NOMO-1 (cell line): ENCODE results near the gene GPC5.

ENCODE experiments used
- DNase-seq, 2 experiments: peaks; one replicate each; lab custom pipeline; 2025; ENCODE audit not compliant: unreplicated experiment in 2 of 2; lab: John Stamatoyannopoulos, UW

The GPC5 gene

DNA sequence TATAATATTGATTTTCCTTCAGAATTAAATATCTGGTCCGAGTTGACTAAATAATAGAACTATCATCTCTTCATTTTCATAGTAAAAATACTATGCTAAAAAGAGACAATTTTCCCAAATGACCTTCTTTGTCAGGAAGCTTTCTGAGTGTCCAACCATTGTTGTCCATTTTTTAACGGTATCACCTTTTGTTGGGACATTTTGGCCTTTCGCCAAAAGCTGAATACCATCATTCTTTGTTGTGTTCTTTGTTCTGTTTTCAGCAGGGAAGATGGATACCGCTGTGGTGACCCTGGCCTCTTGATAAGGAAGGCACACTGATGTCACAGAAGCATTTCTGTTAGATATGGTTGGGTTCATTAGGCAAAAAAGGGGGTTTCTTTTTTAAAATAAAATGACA, 1173.8 kb downstream of the GPC5 start:
- DNase-seq: no peak

DNA sequence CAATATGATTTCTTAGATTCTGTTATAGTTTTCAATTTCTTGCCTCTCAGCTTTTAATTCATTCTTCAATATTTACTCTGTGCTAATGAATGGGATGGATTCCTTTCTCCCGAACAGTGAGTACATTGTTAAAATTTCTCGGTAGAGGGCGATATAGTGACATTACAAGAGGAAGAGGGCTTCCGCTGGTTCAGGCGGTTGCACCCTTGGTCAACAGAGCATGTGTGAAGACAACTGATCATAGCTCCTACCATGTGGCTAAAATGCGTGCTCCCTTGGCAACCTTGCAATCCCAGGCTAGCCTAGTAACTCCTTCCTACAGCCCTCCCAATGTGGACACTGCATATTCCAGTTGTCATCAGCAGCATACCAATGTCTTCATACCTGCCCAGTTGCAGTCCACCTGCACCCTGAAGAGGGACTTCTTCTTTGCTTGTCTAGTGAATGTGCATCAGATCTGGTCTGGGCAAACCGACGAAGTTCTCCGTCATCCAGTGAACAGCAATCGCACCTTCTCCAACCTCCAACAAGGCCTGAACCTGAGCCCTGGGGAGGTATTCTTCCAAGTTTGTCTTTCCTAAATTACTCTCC, 1175.1 kb downstream of the GPC5 start:
- no peak for DNase-seq

DNA sequence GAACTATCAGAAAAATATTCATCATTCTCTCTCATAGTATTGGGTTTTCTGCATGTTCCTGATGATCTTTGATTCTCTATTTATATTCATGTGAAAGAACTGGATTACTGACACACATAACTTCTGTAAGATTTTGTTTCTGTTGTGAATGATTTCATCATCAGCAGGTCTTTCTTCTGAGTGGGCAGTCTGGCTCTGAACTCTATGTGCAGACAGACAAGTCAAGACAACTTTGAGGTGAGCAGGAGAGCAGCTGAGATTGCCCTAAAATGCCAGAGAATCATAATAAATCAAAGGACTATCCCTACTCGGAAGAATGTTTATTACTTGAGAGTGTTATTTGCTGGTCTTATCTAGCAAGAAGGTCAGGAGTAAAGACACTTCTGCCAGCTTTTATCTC, 1176.1 kb downstream of the GPC5 start:
- DNase-seq: no peak

DNA sequence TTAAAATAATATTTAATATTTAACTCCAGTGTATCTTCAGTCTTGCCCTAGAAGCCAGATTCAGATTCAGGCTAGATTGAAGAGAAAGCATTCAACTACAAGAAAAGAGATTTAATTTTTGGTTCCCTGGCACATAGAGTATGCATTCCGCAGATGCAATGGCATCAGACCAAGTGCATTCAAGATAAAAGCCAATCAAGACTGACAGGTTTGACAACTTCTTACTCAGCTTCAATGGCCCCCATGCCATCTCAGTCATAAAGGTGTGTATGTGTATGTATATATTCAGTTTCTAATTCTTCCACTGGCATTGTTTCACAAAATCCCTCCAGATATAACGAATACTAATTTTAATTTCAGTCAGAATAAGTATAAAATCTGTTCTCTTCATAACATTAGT, 1177.4 kb downstream of the GPC5 start:
- DNase-seq: no peak

DNA sequence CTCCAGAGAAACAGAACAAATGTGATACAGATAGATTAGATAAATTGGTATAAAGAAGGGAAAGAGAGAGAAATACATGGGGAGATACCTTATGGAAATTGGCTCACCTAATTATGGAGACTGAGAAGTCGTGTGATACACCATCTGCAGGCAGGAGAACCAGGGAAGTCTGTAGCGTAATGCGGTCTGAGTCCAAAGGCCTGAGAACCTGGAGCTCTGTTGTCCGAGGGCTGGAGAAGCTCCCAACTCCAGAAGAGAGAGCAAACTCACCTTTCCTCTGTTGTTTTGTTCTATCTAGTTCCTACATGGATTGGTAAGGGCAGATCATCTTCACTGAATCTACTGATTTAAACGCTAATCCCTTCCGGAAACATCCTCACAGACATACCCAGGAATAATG, 1179.9 kb downstream of the GPC5 start:
- no peak for DNase-seq

DNA sequence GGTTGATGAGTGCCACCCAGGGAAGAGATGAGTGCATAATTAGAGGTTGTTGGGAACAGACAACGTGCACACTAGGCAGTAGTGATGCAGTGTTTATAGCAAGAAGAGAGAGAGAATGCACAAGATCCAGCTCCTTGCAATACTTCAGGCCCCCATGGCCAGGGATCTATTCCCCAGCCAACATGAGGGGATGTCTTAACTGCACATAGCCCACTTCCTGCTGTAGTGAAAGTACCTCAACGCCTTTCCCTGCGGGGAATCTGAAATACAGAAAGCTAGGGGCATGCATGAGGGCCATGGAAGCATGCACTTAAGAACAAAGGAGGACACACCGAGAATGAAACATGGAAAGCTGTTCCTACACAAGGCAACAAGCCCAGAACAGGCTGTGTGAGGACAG, 1191.5 kb downstream of the GPC5 start:
- no peak for DNase-seq

DNA sequence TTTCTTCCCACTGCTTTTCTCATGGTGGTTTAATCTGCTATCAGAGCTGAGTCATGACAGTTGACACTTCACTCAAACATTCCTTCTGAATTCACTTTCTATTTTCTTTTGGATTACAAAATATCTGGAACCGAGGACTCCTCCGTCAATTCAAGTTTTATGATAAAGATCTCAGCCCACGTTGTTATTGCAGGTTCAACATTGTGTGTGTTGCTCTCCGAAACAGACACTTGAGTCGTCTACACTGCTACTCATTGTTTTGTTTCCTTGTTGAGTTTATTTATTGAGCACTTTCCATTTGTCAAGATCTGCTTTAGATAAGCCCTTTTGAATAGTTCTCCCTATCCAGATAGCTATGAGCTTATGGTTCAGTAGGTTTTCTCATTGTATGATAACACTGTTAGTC, 1192.1 kb downstream of the GPC5 start:
- no peak for DNase-seq

DNA sequence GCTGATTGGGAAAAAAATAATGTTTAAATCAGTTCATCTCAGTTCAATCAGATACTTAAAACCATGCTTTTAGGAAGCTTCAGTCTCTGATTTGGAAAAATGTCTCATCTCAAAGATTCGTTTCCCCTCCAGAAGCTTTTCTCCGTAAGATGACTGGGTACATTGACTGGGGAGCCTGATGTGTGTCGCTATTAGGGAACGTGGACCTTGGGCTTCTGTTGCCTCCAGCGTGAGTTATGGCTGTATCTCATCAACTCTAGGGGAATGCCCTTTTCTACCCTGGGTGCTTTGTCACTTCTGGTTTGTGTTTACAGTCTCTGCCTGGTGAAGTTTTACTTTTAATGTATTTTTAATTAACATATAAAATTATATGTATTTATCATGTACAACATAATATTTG, 1192.7 kb downstream of the GPC5 start:
- DNase-seq: no peak

DNA sequence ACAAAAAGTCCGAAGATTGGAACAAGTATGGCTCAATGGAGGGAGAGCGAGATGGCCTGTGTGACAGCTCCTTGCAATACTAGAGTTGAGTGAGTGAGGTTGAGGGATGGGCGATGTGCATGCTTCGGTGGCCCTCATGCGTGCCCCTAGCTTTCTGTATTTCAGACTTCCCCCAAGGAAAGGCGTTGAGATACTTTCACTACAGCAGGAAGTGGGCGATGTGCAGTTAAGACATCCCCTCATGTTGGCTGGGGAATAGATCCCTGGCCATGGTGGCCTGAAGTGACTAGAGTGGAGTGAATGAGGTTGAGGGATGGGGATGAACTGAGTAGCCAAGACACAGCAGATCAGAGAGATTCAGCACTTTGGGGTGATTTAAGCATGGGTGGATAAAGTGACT, 1194.3 kb downstream of the GPC5 start:
- DNase-seq: no peak

DNA sequence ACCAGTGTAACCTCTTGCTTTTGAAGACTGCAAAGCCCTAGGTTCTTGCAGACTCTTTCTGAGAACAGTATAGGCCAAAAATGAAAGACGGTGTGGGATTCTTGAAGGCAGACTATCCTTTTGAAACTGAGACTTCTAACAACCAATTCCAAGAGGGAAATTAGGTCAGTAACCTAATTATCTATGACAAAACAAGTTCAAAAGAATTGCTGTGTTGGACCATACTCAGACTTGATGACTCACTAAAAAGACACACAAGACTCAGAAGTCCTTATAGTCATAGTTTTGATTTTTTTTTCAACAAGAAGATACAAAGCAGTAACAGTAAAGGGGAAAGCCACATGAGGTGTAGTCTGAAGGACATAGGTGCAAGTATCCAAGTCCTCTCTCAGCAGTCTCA, 1204.1 kb downstream of the GPC5 start:
- DNase-seq: no peak

DNA sequence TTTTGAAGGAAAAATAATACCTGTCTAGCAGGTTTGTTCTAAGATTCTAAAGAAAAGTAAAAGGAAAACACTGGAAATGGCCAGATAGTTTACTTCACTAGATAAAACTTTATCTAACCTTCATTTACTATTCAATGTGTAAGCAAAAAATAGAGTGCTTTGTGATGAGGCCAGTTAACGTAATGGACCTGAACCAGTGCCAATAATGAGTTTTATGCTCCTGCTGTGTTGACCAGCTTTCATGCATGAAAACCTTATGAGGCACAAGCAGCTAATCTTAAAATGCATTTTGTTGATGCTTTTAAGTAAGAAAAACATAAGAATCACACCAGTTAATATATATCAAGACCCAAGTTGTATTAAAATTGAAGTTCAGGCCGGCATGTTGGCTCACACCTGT, 1211.0 kb downstream of the GPC5 start:
- no peak for DNase-seq

DNA sequence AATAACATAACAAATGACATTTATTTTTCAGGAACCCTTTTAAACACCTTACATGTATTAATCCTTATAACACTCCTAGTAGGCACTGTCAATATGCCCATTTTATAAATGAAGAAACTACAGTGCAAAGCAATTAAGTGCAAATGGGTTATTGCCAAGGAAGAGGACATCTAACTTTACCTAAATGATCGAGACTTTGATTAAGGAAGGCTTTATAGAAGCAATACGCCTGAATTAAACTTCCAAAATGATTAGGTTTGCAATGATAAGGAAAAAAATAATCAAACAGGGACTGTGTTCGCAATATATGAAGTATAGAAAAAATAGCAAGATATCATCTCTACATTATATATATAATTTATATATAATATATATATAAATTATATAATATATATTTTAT, 1214.5 kb downstream of the GPC5 start:
- DNase-seq: no peak

DNA sequence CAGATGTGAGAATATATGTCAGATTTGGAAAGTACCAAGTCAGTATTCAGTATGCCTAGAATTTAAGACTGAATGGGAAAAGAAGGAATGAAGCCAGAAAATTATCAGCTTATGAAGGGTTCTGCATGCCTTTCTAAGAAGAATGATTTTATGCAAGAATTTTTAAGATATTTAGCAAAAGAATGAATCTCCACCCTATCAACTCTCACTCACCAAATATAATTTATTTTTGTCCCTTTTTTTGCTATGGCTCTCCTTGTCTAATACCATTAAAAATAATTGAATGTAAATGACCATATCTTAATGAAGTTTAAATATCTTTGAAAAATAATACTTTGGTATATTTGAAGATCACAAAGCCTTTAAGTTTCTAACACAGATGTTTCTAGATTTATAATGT, 1215.5 kb downstream of the GPC5 start:
- DNase-seq: no peak

DNA sequence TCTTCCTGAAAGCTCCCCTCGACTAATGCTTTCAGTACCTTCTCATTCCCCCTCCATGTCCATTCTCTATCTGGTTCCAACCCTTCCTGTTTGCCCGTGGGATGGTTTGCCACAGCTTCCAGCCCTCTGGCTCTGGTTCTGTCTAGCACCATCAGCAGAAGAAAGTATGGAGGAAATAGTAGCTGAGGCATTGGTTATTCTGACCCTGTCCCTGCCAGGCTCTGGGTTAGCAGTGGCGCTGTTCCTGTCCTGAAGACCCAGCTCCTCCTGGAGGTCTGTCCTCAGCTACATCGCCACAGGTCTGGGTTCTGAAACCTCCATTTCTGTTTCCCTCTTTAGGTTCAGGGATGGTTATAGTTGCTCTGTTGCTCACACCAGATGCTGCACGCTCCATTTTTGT, 1223.6 kb downstream of the GPC5 start:
- DNase-seq: no peak

DNA sequence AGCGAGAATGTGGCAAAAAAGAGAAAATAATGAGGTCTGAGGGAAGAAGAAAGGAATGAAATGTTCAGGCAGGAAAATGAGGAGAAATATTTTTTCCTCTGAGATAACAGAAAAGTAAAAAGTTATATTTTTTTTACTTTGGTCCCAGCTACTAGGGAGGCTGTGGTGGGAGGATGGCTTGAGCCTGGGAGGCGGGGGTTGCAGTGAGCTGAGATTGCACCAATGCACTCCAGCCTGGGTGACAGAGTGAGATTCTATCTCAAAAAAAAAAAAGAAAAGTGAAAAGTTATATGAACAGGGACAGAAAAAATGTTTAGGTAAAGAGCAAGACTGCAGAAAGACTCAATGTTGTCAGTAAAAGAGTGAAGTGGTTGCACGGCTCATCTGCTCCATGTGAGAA, 1224.5 kb downstream of the GPC5 start:
- no peak for DNase-seq

DNA sequence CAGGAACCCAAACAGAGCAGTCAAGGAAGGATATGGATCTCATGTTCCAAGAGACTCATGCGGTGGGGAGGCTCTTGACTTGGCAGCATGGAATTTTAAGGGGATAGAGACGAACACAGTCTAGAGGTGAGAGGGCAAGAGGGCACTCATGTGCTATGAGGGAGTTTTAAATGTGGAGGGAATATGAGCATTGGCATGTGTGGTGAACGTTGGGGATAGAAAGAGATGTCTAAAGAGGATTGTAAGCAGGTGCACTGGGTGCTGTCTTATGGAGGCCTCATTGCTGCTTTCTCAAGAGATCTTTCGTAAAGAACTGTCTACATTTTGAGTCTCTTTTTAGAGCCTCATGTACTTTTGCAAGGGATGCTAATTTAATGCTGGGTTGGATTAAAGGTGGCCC, 1227.9 kb downstream of the GPC5 start:
- no peak for DNase-seq

DNA sequence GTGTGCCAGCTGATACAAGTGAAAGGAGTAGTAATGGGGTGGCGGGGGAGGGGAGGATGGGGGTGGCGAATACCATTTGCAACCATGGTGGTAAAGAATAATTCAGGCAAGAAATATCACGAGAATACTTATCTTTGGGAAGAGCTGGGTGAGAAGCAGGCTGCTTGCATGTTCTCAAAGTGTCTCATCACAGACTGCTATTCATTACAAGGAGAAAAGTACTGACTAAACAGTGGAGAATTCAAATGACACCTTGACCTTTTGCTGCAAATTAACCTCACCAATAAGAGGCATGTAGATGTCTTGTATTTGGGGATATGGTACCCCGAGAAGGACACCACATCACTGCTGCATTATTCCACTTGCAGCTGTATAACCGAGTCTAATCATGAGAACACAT, 1242.5 kb downstream of the GPC5 start:
- no peak for DNase-seq

DNA sequence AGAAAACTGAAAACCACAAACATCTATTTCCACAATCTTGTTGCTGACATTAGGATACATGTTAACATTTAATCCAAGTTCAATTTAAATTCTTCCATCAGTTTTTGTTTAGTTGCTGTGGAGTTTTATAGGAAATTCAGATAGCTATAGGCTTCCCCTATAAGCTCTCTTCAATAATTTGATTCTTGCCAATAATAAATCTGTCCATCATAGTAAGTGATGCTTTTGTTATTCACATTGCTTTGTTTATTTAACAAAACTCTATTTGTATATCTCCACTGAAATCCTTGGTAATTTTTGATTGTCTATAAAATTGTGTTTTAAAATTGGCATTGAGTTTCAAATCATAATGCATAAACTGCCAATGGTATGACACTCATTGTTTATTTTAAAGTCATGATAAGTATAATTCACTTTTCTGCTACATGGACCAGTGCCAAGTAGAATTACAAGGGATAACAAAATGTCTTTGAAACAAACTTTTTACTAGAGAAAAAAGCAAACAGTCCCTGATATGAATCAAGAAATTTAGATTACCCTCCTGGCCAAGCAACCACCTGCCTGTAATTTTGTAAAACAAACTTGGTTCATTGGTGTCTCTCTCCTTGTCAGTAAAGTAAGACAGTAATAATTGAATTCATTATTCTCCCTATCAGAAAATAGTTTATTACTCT, 1250.9 kb downstream of the GPC5 start:
- no peak for DNase-seq

DNA sequence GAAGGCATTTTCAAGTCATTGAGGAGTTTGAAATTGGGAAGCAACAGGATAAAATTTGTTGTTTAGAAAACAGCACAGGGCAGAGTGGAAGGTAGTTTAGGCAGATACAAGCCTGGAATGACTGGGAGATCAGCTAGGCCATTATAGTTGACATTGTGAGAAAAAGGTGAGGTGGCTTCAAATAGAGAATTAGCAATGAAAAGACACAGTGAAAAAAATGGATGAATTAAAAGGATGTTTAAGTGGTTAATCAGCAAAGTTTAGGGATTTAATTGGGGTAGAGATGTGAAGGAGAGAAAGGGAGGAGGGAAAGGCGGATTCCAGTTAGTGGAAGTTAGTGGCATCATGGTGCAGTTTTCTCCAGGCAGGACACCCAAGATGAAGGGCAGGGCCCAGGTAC, 1257.7 kb downstream of the GPC5 start:
- no peak for DNase-seq

DNA sequence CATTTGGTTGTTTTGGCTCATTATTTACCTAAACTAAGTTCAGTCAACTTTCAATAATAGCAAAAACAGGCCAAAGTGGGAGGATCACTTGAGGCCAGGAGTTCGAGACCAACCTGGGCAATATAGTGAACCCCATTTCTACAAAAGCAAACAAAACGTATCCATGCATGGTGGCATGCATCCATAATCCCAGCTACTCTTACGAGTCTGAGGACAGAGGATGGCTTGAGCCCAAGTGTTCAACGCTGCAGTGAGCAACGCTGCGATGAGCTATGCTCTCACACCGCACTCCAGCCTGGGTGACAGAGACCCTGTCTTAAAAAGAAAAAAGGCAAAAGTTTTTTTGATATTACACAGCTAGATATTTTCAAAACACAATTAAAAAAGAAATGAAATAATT, 1258.2 kb downstream of the GPC5 start:
- no peak for DNase-seq

DNA sequence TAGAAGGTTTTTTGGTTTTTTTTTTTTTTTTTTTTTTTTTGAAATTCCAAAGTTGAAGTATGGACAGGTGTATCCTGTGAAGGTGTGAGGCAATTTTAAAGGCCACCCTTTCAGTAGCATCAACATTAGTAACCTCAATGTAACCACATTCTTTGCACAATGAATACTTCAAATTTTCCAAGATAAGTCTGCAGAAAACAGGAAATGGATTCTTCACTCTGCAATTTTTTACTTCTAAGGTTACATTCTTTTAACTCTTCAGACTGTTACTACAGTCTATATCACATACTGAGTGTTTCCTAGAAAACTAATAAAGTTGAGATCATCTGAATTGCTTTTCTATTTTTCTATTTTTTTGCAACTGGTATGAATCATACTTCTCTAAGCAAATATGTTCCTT, 1259.1 kb downstream of the GPC5 start:
- DNase-seq: no peak

DNA sequence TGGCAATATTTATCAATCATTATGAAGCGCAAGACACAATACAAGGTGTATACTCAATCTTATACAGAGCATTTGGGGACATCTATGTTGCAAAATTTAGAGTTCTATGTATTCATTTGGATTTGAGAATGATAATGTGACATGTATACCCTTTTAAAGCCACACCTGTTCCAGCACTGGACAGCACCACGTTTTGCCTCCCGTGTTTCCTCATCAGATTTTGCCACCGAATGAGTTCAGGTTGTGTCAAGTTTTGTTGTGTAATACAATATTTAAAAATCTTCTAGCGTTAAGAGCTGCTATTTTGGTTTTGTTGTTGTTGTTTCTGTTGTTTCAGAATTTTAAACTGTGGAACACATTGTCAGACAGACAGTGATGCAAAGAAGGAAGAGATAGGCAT, 1259.9 kb downstream of the GPC5 start:
- no peak for DNase-seq

DNA sequence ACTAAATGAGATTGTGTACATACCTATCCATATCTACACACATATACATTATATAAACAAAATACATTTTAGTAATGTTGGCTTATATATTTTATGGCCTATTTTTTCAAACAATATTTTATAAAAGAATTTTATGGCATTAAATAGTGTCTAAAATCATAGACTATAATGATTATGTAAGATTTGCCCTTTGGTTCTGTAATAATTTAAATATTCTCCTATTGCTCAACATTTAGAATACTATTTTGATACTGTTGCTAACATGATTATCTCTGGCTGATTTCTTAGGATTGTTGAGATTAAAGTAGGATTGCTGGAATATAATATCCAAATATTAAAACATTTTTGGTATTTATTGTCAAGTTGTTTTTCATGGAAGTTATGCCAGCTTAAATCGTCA, 1263.0 kb downstream of the GPC5 start:
- DNase-seq: no peak
